H1 (cell line): ENCODE data around the gene SIX1. TPM values are rescaled to one million over a fixed set of nuclear protein-coding genes. Genes with fewer than 3 reads are reported as not detected.

Source experiments
- CHD7 ChIP-seq: fragments of 300-600 bp; sonication (generic); IDR thresholded peaks from 2 replicates; pipeline ENCODE4 v1.7.1; 2012; ENCODE audit warnings: low read length, moderate library complexity, mild to moderate bottlenecking, inconsistent platforms; ENCODE audit not compliant: insufficient replicate concordance
- GABPA ChIP-seq: IDR thresholded peaks from 2 replicates; pipeline ENCODE4 v1.6.1; 2011; ENCODE audit warnings: mild to moderate bottlenecking, low read length, moderate library complexity, borderline replicate concordance; ENCODE audit not compliant: insufficient read depth
- TCF12 ChIP-seq: IDR thresholded peaks from 2 replicates; pipeline ENCODE4 v1.6.1; 2011; ENCODE audit warnings: low read depth, mild to moderate bottlenecking, low read length
- polyA plus RNA-seq, 7 experiments: library from polyadenylated mRNA; depleted of rRNA in 3 of 7; stranded (reverse) in 5 of 7; unstranded in 2 of 7; fragments of >200 nt in 5 of 7; fragments of 200-250 nt in 2 of 7; gene quantifications; 1 replicate in 5 of 7; 2 replicates in 1 of 7; 4 replicates in 1 of 7; pipeline versions ENCODE4 v1.2.1 to v1.2.3, GENCODE V29; 2011 to 2013; ENCODE audit warnings: missing spikeins in 2 of 7, mixed read lengths in 2 of 7
- total RNA-seq: library from RNA; stranded (reverse); fragmentation: NEBNext Ultra II Directional; extraction: Animal tissue kit (Norgen Biotek cat#: 25700); gene quantifications from 2 replicates; pipeline ENCODE4 v1.2.1, GENCODE V29; 2021

SIX1 gene
- total and polyA plus RNA-seq, 2 of the 8 experiments (the other 6 are each of a cell fraction or from before 2014, with no cell fraction given): 0.03 to 0.69 TPM

GRCh38 chr14:60628892-60629291, 20.4 kb downstream of the SIX1 start (continued):
- TF ChIP-seq CHD7 (no peak), GABPA (no peak), TCF12 (no peak)
- TF ChIP-seq, all 59 proteins: peak for 0
